GM19395 (cell line): ENCODE measurements around the gene SRI.
"Not testable (repeated sequence)": the region's sequence is repeated elsewhere in the genome, so short reads cannot be mapped to it uniquely, and the experiment has no call there.

Source experiments
- ATAC-seq: cut with Tn5 transposase; IDR thresholded peaks from one replicate; pipeline ENCODE4 v1.9.1; 2021; ENCODE audit warnings: mild to moderate bottlenecking, moderate library complexity; ENCODE audit not compliant: unreplicated experiment

SRI gene

GRCh38 chr7:88184848-88185304 is 35.0 kb downstream of the SRI start:
- ATAC-seq: peak; percentile 54

- ATAC-seq: no peak
These were observed 36.8 kb downstream of the SRI start for GRCh38 chr7:88183051-88183450.

DNA sequence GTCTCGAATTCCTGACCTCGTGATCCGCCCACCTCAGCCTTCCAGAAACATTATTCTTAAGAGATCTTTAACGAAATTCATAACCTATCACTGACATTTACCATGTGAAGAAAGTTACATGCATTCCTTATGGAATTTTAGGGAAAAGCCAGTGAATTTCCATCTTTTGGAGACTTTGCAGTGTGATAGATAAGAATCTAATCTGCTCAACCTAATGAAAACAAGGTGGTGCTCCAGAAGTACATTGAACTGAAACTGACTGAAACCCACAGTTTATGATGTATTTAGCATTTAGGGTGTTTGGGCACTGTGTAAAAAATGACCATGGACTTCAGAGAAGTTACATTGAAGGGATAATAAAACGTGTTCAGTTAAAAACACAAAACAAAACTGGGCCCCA is 43.6 kb downstream of the SRI start:
- ATAC-seq: no peak

GRCh38 chr7:88172842-88173241 is 47.0 kb downstream of the SRI start:
- ATAC-seq: no peak

DNA sequence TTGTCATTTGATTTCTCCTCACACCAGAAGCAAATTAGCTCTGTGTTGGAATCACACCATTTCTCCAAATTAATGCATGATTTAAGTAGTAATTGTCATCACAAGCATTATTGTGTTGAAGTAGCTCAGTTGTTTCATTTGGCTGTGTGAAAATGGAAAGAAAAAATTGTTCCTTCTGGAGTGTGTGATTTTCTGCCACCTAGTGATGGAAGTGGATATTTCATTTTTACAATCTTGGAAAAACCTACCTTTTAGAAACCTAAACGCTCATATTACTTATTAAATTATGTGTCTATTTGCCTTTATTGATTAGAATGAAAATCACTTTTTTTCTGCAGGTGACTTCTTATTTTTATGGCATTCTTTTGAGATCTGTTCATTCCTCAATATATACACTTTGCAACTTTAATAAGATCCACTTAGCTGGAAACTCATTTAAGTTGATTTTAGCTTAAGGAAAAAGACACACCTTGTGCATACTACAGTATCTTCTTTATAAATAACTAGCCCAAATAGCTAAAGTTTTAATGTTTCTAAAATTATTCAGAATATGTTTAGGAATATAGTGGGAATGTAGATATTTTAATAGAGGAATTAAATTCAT is 50.0 kb downstream of the SRI start:
- ATAC-seq: no peak

- ATAC-seq: no peak
These were observed 52.1 kb downstream of the SRI start for GRCh38 chr7:88167721-88168120.

- ATAC-seq: no peak
These were observed 52.6 kb downstream of the SRI start for GRCh38 chr7:88167223-88167622.

DNA sequence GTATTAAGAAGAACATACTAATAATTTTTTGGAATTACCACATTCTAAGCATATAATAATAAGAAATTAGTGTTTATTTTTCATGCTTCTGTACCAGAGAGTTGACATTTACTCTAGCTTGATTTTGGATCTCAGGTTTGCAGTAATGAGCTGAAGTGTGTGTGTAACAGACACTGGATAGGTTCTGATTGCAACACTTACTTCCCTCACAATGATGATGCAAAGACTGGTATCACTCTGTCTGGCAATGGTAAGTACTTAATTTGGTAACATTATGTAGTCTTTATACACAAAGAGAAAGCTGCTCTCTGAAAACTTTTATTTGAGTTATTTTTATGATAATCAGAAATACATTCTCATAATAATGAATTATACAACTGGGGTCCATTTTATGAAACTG is 54.1 kb downstream of the SRI start:
- ATAC-seq: no peak

DNA sequence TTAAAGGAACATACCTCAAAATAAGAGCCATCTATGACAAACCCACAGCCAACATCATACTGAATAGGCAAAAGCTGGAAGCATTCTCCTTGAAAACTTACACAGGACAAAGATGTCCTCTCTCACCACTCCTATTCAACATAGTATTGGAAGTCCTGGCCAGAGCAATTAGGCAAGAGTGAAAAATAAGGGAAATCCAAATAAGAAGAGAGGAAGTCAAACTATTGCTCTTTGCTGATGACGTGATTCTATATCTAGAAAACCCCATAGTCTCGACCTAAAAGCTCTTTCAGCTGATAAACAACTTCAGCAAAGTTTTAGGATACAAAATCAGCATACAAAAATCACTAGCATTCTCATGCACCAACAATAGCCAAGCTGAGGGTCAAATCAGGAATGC is 60.1 kb downstream of the SRI start:
- not testable (repeated sequence) for ATAC-seq

DNA sequence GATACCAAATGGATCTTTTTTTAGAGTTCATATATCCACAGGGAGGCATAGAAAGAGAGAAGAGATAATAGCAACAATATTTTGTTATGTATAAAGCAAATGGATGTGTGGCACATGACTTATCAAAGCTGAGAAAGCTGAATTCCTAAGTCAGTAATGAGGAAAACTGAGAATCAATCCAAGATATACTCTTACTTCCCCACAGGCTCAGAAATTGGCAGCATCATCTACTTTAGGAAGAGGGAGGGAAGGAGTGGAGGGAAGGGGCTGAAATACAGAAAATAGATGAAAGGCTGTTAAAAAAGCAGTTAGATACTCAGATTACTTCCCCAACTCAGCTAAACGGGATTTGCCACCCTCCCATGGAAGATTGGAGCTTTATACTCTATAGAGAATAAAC is 63.5 kb downstream of the SRI start:
- no peak for ATAC-seq

GRCh38 chr7:88155756-88156155 is 64.1 kb downstream of the SRI start:
- no peak for ATAC-seq
